GM12874 (cell line): Measurements from ENCODE around the gene TRAP1.

Source experiments
- TF ChIP-seq, protein P1 (sequence below): IDR thresholded peaks from 2 replicates; pipeline ENCODE4 v1.5.1; 2011; ENCODE audit warnings: low read depth, mild to moderate bottlenecking, control low read depth, low read length, moderate library complexity; ENCODE audit not compliant: insufficient read depth

TRAP1 gene

DNA sequence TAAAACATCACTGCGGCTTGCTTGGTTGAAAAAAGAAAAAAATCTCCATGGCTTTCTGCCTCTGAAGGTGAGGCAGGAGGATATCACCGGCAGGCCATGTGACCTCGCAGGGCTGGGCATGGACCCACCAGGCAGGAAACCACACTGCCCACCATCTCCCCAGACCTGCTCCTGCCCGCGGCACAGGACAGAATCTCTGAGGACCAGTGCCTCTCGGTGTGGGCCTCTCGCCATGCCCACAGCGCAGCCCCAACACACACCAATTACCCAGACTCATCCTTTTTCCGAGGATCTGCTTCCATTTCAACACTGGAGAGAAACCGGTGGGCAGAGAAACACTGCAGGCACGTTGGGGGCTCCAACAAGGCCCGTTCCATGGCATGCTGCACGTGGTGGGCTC is 46.6 kb downstream of the TRAP1 start:
- TF ChIP-seq, protein P1, sequence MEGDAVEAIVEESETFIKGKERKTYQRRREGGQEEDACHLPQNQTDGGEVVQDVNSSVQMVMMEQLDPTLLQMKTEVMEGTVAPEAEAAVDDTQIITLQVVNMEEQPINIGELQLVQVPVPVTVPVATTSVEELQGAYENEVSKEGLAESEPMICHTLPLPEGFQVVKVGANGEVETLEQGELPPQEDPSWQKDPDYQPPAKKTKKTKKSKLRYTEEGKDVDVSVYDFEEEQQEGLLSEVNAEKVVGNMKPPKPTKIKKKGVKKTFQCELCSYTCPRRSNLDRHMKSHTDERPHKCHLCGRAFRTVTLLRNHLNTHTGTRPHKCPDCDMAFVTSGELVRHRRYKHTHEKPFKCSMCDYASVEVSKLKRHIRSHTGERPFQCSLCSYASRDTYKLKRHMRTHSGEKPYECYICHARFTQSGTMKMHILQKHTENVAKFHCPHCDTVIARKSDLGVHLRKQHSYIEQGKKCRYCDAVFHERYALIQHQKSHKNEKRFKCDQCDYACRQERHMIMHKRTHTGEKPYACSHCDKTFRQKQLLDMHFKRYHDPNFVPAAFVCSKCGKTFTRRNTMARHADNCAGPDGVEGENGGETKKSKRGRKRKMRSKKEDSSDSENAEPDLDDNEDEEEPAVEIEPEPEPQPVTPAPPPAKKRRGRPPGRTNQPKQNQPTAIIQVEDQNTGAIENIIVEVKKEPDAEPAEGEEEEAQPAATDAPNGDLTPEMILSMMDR, result no peak

DNA sequence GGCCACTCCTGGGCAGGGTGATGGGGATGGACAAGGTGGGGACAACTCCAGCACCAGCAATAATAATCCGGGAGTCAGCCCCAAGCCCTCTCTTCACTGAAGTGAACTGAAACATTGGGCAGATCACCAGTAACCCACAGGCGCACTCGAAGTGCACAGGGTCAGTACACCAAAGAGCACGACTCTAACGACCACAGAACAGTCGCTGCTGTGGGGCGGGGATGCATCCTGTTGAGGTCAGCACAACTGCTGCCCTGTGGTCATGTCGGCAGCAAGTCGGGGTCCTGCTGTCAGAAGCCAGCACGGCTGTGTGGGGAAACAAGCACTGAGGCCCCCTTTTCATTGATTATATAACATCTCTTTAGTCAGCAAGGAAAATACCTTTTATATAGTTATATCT is 48.2 kb downstream of the TRAP1 start:
- TF ChIP-seq, protein P1, result no peak

DNA sequence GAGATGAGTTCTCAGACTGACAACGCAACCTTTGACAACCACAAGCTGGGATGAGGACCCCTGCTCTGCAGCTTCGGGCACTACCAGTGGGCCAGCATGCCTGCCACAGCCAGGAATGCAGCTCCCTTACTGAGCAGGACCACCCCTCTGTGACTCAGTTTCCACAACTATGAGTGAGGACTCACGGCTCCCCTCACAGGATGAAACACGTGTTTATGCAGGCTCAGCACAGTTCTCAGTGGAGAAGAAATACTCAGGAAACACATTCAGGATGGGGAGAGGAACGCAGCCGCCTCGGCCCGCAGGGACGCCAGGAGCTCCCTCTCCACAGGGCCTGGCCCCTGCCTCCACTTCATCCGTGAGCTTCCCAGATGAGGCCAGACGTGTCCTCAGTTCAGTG is 48.7 kb downstream of the TRAP1 start:
- TF ChIP-seq, protein P1, result no peak

DNA sequence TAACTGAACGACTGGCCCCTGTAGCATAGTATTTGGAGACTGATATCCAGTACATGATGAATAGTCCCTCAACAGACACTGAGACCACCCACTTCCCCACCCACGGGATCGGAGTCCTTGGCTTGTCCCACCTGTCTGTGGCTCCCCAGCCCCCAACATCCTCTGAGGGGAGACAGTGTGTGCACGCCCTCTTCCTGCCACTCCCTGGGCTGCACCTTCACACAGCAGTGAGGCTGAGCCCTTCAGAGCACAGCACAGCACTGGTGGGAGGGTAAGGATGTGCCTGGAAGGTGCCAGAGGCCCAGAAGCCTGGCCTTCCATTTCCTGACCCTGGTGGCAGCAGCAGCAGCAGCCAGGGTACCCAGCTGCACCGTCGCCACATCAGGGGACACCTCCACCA is 51.8 kb downstream of the TRAP1 start:
- TF ChIP-seq, protein P1, result 0 out of 2 replicates have a peak, but pooled peaks have one; percentile 6

DNA sequence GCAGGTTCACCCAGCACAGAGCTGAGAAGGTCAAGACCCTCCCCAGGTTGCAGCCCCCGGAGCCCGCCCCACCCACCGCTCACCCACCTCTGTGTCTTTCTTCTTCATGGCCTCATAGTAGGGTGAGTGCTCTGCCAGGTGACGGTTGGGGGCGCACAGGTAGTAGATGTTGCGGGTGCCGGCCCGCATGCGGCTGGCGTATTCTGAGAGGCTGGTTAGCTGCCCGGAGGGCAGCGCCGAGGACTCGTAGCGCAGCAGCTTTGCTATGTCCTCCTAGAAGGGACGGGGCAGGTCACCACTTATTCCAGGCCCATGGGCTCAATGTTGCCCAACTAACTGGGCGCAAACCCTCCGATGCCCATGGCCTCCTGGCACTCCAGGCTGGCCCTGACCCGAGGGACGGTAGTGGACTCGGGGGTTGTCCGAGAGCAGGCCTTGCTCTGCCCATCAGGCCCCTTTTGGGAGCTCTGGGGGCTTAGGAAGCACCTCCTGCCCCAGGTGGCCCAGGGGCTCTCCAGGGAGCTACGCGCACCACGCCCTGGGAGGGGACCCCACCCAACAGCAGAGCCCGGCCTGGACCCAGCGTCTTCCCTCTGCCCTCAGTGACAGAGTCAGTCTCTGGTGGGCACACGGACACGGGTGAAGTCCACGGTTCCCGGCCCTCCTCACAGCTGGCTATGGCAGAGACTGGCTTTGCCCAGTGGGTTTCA is 53.0 kb downstream of the TRAP1 start:
- TF ChIP-seq, protein P1, result no peak

DNA sequence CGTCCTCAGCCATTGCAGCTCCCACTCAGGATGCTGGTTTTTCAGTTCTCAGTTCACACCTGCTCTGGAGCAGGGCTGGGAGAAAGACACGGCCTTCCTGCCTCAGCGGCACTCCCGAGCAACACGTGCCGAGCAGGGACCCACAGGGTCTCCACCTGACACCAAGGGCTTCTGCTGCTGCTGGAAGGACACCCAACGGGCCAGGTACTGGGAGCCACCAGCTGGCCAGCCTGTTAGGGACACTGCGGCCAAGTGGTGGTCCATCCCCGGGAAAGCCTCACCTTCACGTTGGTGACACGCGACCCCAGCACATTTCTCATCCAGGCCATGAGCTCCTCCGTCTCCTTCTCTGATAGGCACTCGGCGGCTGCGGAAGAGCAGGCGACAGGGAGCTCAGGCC is 54.7 kb downstream of the TRAP1 start:
- TF ChIP-seq, protein P1, result no peak

DNA sequence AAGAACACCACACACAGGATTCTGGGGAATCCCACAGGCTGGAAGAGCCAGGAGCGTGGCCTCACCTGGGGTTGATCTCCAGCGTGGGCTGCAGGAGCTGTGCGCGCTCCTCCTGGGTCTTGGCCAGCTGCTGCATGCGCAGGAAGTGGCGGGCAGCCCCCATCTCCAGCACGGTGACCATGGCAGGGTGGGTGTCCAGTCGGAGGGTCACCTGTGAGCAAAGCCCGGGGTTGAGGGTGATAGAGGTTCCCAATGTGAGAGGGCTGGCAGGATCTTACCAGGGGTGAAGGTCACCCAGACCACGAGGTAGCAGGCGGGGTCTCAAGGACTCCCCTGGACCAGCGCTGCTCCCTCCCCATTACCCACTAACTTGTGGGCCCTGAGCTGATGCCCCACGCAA is 55.4 kb downstream of the TRAP1 start:
- TF ChIP-seq, protein P1, result no peak
